Tibial nerve (tissue), 4 donors: Measurements from ENCODE around the gene NFIA.

Experiments
- EP300 ChIP-seq, 2 donors: sonication (generic); formaldehyde crosslinking; IDR thresholded peaks; one replicate each; pipeline ENCODE4 v1.6.1; 2017; ENCODE audit warnings: antibody characterized with exemption in 2 of 2, mild to moderate bottlenecking in 1 of 2
- POLR2A ChIP-seq, 2 donors: fragments of 450-650 bp; IDR thresholded peaks; one replicate each; pipeline ENCODE4 v1.6.1; 2017; ENCODE audit warnings: antibody characterized with exemption in 2 of 2, mild to moderate bottlenecking in 2 of 2, moderate library complexity in 2 of 2
- TF ChIP-seq, protein P1 (sequence below), 5 experiments: fragments of 200-600 bp in 3 of 5; fragments of 450-650 bp in 2 of 5; sonication (generic) in 3 of 5; IDR thresholded peaks; one replicate each; pipeline ENCODE4 v1.5.1; 2016 to 2019; ENCODE audit warnings: antibody characterized with exemption in 5 of 5, mild to moderate bottlenecking in 3 of 5, moderate library complexity in 2 of 5

DNA sequence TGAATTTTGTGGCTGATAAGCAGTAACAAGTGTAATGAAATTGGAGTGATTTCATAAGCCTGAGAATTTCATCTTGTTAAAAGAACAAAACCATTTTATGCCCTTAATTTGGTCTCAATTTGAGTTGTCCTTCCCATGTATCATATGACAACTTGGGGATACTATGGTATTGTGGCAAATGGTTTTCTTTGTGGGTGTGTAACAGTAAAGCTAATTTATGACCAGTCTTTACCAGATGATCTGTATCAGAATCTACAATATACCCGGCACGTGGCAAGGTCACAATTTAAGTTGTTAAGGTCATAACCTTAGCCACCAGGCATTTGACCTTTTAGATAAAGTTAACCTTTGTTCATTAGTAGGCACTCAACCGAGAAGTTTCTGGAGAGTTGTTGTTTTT lies 9.1 kb downstream of the NFIA start:
- TF ChIP-seq POLR2A (IDR thresholded peaks at IDR 0.05): no peak
- TF ChIP-seq, protein P1, sequence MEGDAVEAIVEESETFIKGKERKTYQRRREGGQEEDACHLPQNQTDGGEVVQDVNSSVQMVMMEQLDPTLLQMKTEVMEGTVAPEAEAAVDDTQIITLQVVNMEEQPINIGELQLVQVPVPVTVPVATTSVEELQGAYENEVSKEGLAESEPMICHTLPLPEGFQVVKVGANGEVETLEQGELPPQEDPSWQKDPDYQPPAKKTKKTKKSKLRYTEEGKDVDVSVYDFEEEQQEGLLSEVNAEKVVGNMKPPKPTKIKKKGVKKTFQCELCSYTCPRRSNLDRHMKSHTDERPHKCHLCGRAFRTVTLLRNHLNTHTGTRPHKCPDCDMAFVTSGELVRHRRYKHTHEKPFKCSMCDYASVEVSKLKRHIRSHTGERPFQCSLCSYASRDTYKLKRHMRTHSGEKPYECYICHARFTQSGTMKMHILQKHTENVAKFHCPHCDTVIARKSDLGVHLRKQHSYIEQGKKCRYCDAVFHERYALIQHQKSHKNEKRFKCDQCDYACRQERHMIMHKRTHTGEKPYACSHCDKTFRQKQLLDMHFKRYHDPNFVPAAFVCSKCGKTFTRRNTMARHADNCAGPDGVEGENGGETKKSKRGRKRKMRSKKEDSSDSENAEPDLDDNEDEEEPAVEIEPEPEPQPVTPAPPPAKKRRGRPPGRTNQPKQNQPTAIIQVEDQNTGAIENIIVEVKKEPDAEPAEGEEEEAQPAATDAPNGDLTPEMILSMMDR (IDR thresholded peaks at IDR 0.05): no peak
- no peak for TF ChIP-seq EP300 (IDR thresholded peaks at IDR 0.05)
